Suppressor macrophage (primary cell): ENCODE results near the gene PGAP6.

Experiments
- DNase-seq, 4 experiments: peaks; one replicate each; pipeline ENCODE4 v3.0.0-alpha.2; 2020 to 2022

The PGAP6 gene

DNA sequence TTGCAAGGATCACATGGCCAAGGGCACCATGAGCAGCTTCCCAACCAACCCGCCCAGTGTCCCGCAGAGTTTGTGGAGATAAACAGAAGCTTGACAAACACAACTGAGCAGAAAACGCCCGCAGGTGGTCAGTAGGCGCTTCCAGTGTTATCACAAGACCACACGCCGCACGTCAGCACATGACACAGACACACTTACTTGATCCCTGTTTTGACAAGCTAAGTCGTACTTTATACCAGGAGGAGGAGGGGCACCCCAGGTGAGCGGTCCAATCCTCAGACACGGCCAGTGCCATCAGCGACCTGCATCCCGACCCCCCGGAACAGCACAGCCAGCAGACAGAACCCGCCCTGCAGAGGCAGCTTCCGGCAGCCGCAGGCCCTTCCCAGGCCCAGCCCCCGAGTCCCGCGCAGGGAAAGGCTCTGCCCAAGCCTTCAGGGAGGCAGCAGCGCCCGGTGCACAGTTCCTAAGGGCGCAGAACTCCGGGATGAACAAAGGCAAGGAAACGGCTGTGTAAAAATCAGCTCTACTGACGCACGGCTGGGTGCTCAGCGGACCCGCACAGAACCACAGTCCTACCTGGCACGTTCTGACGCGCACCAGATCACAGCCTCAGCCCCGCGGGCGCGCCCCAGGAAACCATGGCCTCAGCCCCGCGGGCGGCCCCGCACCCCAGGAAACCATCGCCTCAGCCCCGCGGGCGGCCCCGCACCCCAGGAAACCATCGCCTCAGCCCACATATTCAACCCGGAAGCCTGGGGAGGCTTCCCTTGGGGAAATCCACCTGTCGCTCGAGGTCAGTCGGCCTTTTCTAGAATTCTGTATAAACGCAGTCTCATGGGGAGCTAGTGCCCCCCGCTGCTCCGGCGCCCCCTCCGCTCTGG is 57.1 kb downstream of the PGAP6 start:
- peak; percentile 37 to 62 (median 49) for DNase-seq

- DNase-seq = no peak
These were observed 57.7 kb downstream of the PGAP6 start for GRCh38 chr16:324201-324450.

- no peak for DNase-seq
These were observed 59.2 kb downstream of the PGAP6 start for GRCh38 chr16:322476-323143.

GRCh38 chr16:321532-321931 is 60.2 kb downstream of the PGAP6 start:
- no peak for DNase-seq
